Activated CD4-positive, CD25-positive, alpha-beta regulatory T cell (primary cell): ENCODE results near the gene BAIAP2L1.
"Not testable (repeated sequence)": the region's sequence is repeated elsewhere in the genome, so short reads cannot be mapped to it uniquely, and the experiment has no call there.

ENCODE experiments used
- DNase-seq, 4 experiments: peaks; one replicate each; lab custom pipeline; 2025; lab: John Stamatoyannopoulos, UW

Gene BAIAP2L1, protein sequence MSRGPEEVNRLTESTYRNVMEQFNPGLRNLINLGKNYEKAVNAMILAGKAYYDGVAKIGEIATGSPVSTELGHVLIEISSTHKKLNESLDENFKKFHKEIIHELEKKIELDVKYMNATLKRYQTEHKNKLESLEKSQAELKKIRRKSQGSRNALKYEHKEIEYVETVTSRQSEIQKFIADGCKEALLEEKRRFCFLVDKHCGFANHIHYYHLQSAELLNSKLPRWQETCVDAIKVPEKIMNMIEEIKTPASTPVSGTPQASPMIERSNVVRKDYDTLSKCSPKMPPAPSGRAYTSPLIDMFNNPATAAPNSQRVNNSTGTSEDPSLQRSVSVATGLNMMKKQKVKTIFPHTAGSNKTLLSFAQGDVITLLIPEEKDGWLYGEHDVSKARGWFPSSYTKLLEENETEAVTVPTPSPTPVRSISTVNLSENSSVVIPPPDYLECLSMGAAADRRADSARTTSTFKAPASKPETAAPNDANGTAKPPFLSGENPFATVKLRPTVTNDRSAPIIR

DNA sequence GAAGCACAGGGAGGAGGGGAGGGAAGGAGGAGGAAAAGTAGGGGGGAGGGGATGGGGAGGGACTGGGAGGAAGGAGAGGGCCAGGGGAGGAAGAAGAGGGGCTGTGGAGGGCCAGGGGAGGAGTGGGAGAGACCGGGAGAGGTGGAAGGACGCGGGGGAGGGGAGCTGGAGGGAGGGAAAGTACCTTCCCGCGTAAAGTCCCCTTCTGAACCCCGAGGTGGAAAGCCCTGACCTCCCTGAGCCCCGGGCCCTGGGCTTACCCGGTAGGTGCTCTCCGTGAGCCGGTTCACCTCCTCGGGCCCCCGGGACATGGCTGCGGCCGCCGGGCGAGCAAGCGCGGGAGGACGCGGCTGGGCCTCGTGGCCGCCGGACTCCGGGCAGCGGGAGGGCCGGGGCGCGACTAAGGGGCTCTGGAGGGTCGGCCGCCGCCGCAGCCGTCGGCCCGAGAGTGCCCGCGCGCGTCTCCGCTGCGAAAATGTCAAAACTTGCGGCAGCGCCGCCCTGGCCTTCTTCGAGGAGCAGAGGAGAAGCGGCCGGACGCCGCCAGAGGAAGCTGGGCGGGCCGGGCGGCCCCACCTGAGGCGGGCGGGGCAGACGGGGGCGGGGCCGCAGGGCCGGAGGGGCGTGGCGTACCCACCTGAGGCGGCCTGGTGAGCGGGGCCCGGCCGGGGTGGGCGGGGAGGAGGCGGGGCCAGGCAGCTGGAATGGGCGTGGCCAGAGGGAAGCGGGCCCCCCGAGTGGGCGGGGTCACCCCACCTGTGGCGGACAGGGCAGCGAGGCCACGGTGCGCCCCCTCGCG lies at the start of gene BAIAP2L1:
BAIAP2L1 (minus strand) TSS at position 549 of the 799 bp plus-strand sequence; CDS start at position 311, 238 bp downstream.
- DNase-seq = peak; percentile 44 to 69 (median 49)

DNA sequence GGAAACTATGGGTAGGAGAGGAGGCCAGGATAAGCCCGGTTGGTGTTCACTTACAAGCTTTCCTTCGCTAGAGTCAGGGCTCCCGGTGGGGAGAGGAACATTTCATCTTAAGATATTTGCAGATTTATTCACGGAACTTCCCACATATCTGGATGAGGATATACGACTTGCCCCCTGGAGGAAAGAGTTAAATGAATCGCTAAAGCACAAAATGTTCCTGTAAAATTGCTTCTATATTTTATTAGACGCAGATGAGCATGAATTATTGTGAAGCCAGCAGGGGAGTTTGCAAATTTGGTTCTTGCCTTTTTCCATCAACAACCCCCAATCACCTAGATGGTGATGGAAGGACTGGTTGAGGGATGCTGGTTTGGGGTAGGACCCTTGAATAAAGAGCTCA lies 47.9 kb upstream of the BAIAP2L1 start:
- DNase-seq = no peak

DNA sequence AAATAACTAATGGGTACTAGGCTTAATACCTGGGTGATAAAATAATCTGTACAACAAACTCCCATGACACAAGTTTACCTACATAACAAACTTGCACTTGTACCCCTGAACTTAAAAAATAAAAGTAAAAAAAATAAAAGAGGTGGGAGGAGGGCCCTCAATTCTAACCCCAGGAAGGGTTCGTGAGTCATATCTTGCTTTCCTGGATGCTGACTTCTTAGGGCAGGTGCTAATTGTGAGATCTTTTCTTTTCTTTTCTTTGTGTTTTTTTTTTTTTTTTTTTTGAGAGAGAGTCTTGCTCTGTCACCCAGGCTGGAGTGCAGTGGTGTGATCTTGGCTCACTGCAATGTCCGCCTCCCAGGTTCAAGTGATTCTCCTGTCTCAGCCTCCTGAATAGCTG lies 40.1 kb upstream of the BAIAP2L1 start:
- DNase-seq = not testable (repeated sequence)

DNA sequence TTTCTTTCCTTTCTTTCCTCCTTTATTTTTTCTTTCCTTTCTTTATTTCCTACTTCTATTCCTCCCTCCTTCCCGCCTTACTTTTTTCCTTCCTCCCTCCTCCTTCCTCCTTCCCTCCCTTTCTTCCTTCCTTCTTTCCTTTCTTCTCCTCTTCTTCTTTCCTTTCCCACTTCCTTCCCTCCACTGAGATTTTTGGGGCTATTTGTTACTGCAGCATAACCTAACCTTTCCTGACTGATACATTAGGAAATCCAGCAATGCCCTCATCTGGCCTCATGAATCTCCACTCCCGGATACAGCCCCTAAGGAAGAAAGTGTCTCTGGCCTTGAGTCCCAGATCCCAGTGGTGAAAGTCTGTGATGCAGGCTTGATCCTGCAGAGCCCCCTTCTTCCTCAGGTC lies 38.6 kb upstream of the BAIAP2L1 start:
- no peak for DNase-seq

DNA sequence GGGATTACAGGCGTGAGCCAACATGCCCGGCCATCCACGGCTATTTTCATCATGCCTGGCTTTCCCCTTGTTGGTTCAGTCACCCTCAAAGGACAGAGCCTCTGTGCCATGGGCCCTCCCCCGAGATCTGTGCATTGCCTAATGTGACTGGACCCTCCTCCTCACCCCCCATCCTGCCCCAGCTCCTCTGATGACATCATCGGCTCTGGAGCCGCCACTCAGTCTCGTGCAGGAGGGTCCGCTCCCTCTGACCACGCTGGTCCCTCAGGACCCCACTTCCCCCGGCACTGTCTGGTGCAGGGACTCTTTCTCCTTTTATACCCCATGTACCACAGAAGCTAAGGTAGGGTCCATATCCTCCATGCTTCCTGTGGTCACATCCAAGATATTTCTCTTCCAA lies 33.2 kb upstream of the BAIAP2L1 start:
- DNase-seq = no peak

DNA sequence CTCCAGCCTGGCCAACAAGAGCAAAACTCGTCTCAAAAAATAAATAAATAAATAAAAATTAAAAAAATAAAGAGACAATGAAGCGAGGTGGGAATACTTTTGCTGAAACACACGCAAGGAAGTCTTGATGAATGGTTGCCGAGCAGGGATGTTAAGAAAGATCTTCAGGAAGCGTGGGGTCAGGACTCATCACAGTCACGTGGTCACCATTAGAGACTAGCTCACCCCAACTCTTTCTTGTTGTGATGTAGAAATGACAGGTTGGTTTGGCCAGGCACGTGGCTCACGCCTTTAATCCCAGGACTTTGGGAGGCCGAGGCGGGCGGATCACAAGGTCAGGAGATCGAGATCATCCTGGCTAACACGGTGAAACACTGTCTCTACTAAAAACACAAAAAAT lies 28.9 kb upstream of the BAIAP2L1 start:
- DNase-seq = no peak

DNA sequence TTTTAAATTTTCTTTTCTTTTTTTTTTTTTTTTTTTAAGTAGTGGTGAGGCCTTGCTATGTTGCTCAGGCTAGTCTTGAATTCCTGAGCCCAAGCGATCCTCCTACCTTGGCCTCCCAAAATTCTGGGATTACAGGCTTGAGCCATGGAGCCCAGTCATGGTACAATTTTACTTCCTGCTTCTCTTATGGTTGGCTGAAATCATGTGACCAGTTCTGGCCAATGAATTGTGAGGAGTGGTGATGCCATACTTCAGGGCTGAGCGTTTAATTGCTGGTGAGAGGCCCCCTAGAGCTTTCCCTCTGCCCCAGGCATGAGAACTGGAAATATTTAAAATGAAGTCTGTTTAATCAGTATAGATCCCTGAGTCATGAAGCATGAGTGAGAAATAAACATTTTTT lies 22.2 kb upstream of the BAIAP2L1 start:
- DNase-seq = no peak

DNA sequence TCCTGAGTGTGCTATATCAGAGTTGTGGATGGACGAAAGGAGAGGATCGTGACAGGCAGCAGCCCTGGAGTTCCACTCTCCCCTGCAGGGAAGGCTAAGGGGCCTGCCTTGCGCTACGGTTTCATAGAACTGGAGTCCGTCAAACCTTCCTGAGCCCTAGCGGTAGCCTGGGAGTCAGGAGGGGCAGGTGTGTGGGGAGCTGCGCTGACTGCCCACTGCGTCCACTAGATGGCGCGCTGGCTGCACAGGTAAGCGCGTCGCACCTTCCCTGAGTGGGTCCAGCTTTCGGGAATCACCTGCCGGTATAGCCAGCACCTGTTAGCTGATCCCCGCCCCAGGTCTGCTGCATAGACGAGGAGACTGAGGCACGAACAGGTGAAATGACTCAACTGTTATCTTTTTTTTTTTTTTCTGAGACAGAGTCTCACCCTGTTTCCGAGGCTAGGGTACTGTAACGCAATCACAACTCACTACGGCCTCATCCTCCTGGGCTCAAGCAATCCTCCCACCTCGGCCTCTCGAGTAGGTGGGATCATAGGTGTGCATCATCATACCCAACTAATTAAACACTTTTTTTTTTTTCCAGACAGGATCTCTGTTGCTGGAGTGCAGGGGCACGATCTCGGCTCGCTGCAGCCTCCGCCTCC lies 20.2 kb upstream of the BAIAP2L1 start:
- peak; percentile 19 to 36 (median 30) for DNase-seq

DNA sequence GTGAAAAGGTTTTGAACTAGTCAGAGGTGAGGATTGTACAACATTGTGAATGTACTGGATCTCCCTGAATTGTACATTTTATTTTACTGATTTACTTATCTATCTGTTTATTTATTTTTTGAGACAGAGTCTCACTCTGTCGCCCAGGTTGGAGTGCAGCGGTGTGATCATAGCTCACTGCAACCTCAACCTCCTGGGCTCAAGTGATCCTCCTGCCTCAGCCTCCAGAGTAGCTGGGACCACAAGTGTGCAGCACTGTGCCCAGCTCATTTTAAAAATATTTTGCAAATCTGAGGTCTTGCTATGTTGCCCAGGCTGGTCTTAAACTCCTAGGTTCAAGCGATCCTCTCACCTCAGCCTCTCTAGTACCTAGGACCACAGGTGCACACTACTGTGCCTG lies 19.1 kb upstream of the BAIAP2L1 start:
- DNase-seq = not testable (repeated sequence)

DNA sequence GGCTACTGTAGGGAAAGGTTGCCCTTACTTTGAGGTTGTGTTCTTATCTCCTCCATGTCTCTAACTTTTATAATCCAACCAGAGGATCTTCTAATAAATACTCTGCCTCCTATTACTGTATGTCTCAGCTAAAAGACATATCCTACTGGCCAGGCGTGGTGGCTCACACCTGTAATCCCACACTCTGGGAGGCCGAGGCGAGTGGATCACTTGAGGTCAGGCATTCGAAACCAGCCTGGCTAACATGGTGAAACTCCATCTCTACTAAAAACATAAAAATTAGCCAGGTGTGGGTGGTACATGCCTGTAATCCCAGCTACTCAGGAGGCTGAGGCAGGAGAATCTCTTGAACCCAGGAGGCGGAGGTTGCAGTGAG lies 18.4 kb upstream of the BAIAP2L1 start:
- DNase-seq = not testable (repeated sequence)

DNA sequence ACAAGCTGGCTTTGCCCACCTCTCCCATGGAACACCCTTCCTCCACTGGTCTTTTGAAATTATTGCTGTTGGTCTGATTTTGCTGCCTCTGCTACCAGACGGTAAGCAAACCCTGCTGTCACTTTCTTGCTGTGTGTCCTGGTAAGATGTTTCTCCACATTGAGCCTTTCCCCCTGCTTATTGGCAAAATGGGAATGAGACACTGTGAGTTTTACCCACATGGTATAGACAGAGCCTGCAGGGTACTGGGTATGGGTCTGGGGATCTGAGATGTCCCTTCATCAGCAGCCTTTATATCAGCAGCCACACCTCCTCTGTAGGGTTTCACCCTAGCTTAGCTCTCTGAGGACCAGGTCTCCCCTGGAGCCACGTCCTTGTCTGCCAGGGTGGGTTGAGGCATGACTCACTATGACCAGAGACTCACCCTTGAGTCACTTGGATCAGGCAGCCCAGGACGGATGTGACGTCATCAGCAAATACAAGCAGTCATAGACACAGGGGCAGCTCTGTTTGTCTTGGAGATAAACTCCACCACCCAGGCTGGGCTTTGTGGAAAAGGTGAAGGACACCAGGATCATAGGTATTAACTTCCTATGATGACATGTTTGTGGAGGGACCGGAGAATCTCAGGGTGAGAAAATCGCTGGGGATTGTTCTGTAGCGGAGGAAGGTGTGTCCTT lies 17.9 kb upstream of the BAIAP2L1 start:
- no peak for DNase-seq

DNA sequence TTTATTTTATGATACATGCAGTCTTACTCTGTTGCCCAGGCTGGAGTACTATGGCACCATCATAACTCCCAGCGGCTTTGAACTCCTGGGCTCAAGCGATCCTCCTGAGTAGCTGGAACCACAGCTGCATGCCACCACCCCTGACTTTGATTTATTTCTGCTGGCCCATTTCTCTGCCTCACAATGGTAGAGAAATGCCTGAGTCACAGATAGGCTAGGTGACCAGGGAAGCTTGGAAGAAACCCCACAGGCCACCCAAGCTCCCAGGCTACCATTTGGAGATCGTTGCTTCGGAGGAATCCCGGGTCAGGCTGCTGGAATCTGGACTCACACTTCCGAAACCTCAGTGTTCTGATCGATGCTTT lies 17.4 kb upstream of the BAIAP2L1 start:
- no peak for DNase-seq

DNA sequence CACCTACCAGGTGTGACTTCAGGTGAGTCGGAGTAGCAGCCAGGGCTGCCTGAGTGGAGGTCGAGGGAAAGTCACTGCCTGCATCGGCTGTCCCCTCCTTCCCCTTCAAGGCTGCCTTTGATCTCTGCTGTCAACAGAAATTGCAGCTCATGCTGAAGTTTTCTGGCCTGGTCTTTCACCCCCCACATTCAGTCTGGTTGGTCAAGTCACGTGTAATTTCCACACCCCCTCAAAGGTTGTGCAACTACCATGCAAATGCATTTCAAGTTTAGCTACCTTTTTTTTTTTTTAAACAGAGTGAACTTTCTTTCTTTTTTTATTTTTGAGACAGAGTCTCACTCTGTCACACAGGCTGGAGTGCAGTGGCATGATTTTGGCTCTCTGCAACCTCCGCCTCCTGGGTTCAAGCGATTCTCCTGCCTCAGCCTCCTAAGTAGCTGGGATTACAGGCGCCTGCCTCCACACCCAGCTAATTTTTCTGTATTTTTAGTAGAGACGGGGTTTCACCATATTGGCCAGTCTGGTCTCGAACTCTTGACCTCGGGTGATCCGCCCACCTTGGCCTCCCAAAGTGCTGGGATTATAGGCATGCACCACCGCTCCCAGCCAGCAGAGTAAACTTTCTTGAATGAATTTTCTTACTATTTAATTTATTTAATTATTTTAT lies 16.8 kb upstream of the BAIAP2L1 start:
- DNase-seq = not testable (repeated sequence)

DNA sequence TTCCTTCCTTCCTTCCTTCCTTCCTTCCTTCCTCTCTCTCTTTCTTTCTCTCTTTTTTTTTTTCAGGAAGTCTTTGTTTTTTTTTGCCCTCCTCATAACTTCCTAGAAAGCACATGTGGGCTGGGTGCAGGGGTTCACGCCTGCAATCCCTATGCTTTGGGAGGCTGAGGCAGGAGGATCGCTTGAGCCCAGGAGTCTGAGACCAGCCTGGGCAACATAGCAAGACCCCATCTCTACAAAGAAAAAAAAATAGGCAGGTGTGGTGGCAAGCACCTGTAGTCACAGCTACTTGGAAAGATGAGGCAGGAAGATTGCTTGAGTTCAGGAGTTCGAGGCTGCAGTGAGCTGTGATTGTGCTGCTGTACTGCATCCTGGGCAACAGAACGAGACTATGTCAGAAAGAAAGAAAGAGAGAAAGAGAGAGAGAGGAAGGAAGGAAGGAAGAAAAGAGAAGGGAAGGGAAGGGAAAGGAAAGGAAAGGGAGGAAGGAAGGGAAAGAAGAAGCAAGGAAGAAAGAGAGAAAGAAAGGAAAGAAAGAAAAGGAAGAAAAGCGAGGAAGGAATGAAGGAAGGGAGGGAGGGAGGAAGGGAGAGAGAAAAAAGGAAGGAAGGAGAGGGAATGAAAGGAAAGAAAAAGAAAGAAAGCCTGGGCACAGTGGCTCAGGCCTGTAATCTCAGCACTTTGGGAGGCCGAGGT lies 13.5 kb upstream of the BAIAP2L1 start:
- DNase-seq = no peak

DNA sequence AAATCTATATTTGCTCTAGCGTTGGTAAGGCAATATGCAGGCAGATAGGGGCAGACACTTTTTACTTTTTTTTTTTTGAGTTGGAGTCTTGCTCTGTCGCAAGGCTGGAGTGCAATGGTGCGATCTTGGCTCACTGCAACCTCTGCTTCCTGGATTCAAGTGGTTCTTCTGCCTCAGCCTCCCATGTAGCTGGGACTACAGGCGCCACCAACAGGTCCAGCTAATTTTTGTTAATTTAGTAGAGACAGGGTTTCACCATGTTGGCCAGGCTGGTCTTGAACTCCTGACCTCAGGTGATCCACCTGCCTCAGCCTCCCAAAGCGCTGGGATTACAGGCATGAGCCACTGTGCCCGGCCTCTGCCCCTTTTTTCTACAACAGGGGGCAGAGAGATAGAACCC lies 12.8 kb upstream of the BAIAP2L1 start:
- not testable (repeated sequence) for DNase-seq

DNA sequence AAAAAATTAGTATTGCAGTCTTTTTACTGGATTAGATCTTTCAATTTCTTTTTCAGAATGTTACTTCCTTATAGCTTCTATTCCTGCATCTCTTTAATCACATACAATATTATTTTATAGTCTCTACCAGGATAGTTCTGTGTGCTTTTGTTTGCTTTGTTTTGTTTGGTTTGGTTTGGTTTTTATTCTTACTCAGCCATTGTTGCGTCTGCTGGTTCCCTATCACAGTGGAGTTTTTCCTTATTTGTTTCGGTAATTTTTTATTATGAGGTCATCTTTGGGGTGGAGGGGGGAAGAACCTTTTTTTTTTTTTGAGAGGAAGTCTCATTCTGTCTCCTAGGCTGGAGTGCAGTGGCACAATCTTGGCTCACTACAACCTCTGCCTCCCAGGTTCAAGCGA lies 9.0 kb upstream of the BAIAP2L1 start:
- no peak for DNase-seq

DNA sequence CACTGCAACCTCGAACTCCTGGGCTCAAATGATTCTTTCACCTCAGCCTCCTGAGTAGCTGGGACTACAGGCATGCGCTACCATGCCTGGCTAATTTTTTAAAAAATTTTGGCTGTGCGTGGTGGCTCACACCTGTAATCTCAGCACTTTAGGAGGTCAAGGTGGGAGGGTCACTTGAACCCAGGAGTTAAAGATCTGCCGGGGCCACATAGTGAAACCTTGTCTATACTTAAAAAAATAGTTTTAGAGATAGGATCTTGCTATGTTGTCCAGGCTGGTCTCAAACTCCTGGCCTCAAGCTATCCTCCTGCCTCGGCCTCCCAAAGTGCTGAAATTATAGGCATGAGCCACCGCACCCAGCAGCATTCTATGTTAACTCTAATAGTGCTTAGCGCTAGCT lies 7.3 kb upstream of the BAIAP2L1 start:
- DNase-seq = not testable (repeated sequence)

DNA sequence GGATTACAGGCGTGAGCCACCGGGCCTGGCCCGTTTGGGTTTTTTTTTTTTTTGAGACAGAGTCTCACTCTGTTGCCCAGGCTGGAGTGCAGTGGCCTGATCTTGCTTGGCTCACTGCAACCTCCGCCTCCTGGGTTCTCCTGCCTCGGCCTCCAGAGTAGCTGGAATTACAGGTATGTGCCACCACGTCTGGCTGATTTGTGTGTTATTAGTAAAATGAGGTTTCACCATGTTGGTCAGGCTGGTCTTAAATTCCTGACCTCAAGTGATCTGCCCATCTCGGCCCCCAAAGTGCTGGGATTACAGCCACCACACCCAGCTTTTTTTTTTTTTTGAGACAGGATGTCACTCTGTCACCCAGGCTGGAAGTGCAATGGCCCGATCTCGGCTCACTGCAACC lies 5.9 kb upstream of the BAIAP2L1 start:
- DNase-seq = no peak

DNA sequence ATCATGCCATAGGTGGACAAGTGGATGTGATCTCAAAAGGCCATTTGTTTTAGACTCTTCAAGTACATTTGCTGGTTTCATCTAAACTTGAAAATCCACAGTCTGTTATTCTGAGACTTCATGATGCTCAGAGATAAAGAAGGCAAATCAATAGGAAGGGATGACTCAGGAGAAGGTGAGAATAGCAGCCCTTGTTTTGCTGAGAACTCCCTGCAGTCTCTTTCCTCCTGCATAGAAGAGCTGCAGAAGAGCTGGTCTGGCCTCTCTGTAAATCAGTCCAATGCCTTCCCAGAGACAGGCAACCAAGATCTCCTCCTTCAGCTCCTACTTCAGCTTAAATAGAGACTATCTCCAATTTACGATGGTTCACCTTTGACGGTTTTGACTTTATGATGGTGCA lies 4.0 kb upstream of the BAIAP2L1 start:
- DNase-seq = no peak

DNA sequence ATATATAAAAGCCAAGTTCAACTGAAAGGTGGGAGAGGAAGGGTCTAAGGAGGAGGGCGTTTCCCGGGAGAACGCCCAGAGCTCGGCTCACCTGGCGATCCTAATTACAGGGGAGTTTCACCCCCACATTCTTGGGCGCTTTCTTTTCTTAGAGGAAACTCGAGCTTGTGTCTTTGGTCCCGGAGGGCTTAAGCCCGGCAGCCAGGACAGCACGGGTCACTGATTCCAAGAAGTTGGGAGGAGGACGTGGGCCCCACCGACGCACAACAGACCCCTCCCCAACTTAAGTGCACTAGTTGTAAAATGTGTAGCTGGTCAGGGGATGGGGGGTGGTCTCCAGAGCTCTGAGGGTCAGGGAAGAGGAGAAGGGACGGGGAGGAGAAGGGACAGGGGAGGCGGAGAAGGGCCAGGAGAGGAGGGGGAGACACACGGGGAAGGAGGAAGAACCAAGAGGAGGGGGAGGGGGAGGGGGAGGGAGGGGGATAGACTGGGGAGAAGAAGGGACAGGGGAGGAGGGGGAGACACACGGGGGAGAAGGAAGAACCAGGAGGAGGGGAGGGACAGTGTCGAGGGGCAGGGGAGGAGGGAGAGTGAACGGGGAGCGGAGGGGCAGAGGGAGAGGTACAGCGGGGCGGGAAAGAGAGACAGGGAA lies 874 bp downstream of the BAIAP2L1 start:
- no peak for DNase-seq
